Parathyroid adenoma (tissue), 2 donors: ENCODE results near the gene OR52A5.
"Not testable (repeated sequence)": the region's sequence is repeated elsewhere in the genome, so short reads cannot be mapped to it uniquely, and the experiment has no call there.

Source experiments
- H2AFZ ChIP-seq: fragments of 300-600 bp; sonication (generic); one replicate; pipeline ENCODE4 v1.7.0; 2017; ENCODE audit warnings: antibody characterized with exemption, mild to moderate bottlenecking
- H3K27ac ChIP-seq: fragments of 300-600 bp; sonication (generic); one replicate; pipeline ENCODE4 v1.7.0; 2017
- H3K27me3 ChIP-seq: fragments of 300-600 bp; sonication (generic); one replicate; pipeline ENCODE4 v1.7.0; 2017; ENCODE audit warnings: low read length; ENCODE audit not compliant: control insufficient read depth, insufficient read depth
- H3K36me3 ChIP-seq: fragments of 300-600 bp; sonication (generic); one replicate; pipeline ENCODE4 v1.7.0; 2017; ENCODE audit warnings: low read length; ENCODE audit not compliant: control insufficient read depth, insufficient read depth
- H3K4me1 ChIP-seq: fragments of 300-600 bp; sonication (generic); one replicate; pipeline ENCODE4 v1.7.0; 2017; ENCODE audit warnings: control low read depth
- H3K4me2 ChIP-seq: fragments of 300-600 bp; sonication (generic); one replicate; pipeline ENCODE4 v1.7.0; 2017; ENCODE audit warnings: low read length
- H3K4me3 ChIP-seq: fragments of 300-600 bp; sonication (generic); one replicate; pipeline ENCODE4 v1.7.0; 2017; ENCODE audit warnings: low read depth, low read length
- H3K79me2 ChIP-seq: fragments of 300-600 bp; sonication (generic); one replicate; pipeline ENCODE4 v1.7.0; 2017; ENCODE audit warnings: control low read depth
- H3K9ac ChIP-seq: fragments of 300-600 bp; sonication (generic); one replicate; pipeline ENCODE4 v1.7.0; 2017; ENCODE audit warnings: mild to moderate bottlenecking
- H3K9me3 ChIP-seq: fragments of 300-600 bp; sonication (generic); one replicate; pipeline ENCODE4 v1.7.0; 2017; ENCODE audit warnings: low read length; ENCODE audit not compliant: control insufficient read depth
- TF ChIP-seq, protein P1 (sequence below): fragments of 300-600 bp; sonication (generic); IDR thresholded peaks from one replicate; pipeline ENCODE4 v1.7.0; 2017; ENCODE audit warnings: antibody characterized with exemption, mild to moderate bottlenecking
- donor health status: primary hyperparathyroidism.

Gene OR52A5

GRCh38 chr11:5159806-5160205 is 21.6 kb upstream of the OR52A5 start:
- Histone ChIP-seq H3K27ac (no peak overlapping the region), H3K4me3 (no peak overlapping the region), H3K79me2 (no peaks in the 10 kb centered on the region), H3K36me3 (no peaks in the 10 kb centered on the region), H3K27me3 (no peaks in the 10 kb centered on the region), H3K9me3 (no peaks in the 10 kb centered on the region), H3K9ac (no peak overlapping the region), H2AFZ (no peak overlapping the region), H3K4me2 (no peak overlapping the region), H3K4me1 (no peaks in the 10 kb centered on the region)
- TF ChIP-seq, protein P1, sequence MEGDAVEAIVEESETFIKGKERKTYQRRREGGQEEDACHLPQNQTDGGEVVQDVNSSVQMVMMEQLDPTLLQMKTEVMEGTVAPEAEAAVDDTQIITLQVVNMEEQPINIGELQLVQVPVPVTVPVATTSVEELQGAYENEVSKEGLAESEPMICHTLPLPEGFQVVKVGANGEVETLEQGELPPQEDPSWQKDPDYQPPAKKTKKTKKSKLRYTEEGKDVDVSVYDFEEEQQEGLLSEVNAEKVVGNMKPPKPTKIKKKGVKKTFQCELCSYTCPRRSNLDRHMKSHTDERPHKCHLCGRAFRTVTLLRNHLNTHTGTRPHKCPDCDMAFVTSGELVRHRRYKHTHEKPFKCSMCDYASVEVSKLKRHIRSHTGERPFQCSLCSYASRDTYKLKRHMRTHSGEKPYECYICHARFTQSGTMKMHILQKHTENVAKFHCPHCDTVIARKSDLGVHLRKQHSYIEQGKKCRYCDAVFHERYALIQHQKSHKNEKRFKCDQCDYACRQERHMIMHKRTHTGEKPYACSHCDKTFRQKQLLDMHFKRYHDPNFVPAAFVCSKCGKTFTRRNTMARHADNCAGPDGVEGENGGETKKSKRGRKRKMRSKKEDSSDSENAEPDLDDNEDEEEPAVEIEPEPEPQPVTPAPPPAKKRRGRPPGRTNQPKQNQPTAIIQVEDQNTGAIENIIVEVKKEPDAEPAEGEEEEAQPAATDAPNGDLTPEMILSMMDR: no peak

DNA sequence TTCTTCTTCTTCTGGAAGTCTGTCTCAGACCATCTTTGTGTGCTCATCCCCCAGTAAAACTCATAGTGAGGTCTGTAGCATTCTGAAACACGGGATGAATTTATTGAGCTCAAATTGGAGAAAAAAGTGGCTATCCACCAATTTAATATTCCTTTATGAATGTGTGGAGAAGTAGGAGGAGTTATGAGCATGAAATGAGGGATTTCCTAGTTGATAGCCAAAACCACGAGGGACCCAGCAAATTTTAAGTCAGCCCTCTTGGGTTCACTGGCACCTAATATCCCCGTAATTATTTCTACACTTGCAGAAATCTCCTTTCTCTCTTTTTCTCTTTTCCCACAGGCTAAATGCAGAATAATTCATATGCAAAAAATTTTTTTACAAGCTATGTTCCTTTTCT is 16.5 kb upstream of the OR52A5 start, which contains the start of gene OR52A1:
TSS of gene OR52A1 (minus strand) at position 101 of the 400 bp plus-strand sequence. CDS start 2,388 bp downstream, outside the sequence.
- no peaks in the 10 kb centered on the region for H3K79me2 ChIP-seq
- no peaks in the 10 kb centered on the region for H3K9me3 ChIP-seq
- H3K4me2 ChIP-seq: no peak within 1 kb of the TSS
- TF ChIP-seq, protein P1: no peak
- H3K27me3 ChIP-seq: no peaks in the 10 kb centered on the region
- H3K27ac ChIP-seq: no peak within 1 kb of the TSS
- no peaks in the 10 kb centered on the region for H3K36me3 ChIP-seq
- no peaks in the 10 kb centered on the region for H3K4me1 ChIP-seq
- no peak within 1 kb of the TSS for H2AFZ ChIP-seq
- no peak within 1 kb of the TSS for H3K4me3 ChIP-seq
- H3K9ac ChIP-seq: no peak within 1 kb of the TSS

DNA sequence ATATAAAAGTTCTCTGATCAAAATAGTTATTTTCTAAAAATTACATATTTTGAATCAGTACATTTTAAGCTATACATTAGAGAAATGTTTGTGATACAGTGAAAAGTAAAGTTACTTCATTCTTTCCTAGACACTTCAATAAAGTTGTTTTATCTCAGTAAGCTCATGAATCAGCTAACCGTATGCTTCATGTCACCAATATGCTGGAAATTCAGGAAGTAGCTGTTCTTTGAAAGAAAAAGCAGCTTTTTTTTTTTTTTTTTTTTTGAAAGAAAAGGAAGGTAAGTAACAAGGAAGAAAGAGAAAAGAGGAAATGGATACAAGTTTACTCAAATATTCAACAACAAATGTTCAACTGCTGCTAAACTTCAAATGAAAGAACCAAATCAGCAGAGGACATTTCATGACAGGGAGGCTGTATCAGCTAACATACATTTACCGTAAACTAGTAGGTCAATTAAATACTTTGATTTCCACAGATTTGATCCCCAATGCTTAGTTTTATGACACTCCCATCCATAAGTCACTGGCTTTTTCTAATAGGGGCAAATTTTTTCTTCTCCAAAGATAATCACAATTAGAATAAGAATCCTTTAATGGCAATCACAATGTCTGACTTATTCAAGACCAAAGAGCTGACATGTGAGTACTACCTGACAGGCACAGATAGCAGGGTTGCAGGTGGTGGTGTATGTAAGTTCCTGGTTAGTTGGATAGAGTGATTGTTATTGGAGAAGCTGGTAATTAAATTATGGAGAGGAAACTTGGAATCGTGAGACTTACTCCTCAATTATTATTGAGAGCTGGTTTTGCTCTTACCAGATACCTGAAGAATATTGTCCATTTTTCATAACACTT is 15.6 kb upstream of the OR52A5 start:
- Histone ChIP-seq H3K27ac (no peak overlapping the region), H3K4me3 (no peak overlapping the region), H2AFZ (no peak overlapping the region), H3K9me3 (no peaks in the 10 kb centered on the region), H3K79me2 (no peaks in the 10 kb centered on the region), H3K4me1 (no peaks in the 10 kb centered on the region), H3K27me3 (no peaks in the 10 kb centered on the region), H3K4me2 (no peak overlapping the region), H3K9ac (no peak overlapping the region), H3K36me3 (no peaks in the 10 kb centered on the region)
- TF ChIP-seq, protein P1: no peak

DNA sequence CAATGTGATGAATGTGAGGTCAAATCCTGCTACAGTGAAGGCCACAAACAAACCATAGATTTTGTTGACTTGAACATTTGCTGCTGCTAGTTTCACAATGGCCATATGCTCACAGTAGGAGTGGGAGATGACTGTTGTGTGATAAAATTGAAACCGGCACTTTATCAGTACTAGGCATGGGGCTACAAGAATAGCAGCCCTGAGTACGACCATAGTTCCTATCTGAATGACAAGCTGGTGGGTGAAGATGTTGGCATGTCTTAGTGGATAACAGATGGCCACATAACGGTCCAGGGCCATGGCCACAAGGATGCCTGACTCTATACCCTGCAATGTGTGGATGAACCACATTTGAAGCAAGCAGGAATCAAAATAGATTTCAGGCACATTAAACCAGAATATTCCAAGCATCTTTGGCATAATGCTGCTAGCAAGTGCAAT is 13.6 kb upstream of the OR52A5 start:
- Histone ChIP-seq H3K79me2 (no peaks in the 10 kb centered on the region), H3K27ac (no peak overlapping the region), H3K9ac (no peak overlapping the region), H3K4me3 (no peak overlapping the region), H2AFZ (no peak overlapping the region), H3K36me3 (no peaks in the 10 kb centered on the region), H3K4me2 (no peak overlapping the region), H3K4me1 (no peaks in the 10 kb centered on the region), H3K27me3 (no peaks in the 10 kb centered on the region), H3K9me3 (no peaks in the 10 kb centered on the region)
- TF ChIP-seq, protein P1: no peak

GRCh38 chr11:5144206-5144605 is 6.0 kb upstream of the OR52A5 start:
- H3K36me3 ChIP-seq, H3K4me3 ChIP-seq: not testable (repeated sequence)

More at GRCh38 chr11:5144206-5144605, 6.0 kb upstream of the OR52A5 start:
- not testable (repeated sequence) for H3K27ac ChIP-seq, H3K9ac ChIP-seq, H2AFZ ChIP-seq, H3K4me1 ChIP-seq, H3K4me2 ChIP-seq, H3K79me2 ChIP-seq, H3K9me3 ChIP-seq, H3K27me3 ChIP-seq
